8988T (cell line): ENCODE measurements around the gene ATRAID.

Experiments
- DNase-seq: peaks from one replicate; pipeline ENCODE4 v3.0.0; 2011

The ATRAID gene

GRCh38 chr2:27251766-27252165, 39.9 kb downstream of the ATRAID start:
- DNase-seq = no peak

DNA sequence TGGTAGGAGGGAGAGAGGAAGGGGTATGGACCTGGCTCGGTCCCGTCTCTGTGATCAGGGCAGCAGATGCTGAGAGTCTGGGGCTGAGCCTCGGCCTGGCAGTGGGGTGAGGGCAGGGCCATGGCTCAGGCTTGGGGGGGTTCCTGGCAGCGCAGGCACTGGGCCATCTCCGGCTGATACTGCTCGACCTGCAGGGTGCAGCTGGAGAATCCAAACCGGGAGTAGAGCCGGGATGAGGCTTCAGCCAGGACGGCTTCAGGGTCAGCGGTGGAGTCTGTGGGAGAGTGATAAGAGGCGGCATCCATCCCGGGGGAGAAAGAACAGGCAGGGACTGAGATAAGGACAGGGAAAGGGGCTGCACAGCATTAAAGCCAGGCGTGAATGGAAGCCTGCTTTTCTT, 43.3 kb downstream of the ATRAID start:
- DNase-seq = peak; percentile 20

DNA sequence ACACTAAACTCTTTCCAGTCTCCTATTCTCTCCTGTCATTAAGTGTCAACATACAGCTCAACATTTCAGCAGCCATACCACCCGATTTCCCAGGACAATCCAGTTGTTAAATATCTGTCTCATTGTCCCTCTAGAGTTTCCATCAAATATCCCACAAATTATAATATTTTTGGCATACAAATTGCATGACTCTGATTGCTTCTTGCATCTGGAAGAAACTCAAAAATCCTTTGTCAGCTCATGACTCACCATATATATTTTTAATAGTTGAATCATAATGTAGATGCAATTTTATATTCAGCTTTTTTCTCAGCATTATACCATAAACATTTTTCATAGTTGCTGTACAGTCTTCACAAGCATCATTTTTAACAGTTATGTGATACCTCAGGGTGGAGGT, 43.8 kb downstream of the ATRAID start:
- DNase-seq = peak; percentile 6

DNA sequence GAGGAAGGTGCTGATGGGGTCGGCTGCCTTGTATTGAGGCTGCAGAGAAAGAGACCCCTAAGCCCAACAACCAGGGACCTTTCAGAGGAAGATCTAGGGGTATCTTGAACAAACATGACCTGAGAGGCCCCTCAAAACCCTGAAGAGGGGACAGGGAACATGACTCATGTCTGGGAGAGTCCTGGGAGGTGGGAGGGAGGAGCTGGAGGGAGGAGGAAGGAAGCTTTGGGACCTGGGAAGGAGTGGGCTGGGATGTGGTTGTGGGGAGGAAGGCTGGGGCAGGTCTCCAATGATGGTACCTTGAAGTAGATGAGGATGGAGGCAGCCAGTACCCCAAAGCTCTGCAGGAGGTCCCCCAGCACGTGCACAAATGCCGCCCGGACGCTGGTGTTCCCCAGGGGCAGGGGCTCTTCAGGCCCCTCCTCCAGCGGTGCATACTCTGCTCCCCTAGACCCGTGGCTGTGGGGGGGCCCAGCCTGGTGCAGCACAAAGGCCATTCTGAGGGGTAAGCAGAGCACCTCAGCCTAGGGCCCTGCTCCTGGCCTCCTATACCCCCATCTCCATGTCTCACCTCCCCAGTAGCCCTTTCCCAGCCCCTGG, 45.1 kb downstream of the ATRAID start:
- DNase-seq = peak; percentile 7

DNA sequence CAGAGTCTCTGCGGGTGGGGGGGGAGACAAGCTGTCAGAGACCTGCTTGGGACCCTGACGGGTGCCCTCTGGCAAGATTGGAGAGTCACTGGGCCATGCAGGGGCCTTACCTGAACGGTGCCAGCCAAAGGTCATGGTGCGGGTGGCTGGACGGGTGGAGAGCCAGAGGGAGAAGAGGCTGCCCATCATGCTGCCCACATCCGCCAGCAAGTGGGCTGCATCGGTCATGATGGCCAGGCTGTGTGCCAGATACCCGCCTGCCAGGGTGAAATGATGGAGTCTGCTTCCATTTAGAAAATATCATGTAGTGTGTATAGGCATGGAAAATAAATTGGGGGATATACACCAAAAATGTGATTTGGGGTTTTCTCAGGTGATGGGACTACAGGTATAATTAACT, 46.2 kb downstream of the ATRAID start:
- DNase-seq = peak; percentile 6

DNA sequence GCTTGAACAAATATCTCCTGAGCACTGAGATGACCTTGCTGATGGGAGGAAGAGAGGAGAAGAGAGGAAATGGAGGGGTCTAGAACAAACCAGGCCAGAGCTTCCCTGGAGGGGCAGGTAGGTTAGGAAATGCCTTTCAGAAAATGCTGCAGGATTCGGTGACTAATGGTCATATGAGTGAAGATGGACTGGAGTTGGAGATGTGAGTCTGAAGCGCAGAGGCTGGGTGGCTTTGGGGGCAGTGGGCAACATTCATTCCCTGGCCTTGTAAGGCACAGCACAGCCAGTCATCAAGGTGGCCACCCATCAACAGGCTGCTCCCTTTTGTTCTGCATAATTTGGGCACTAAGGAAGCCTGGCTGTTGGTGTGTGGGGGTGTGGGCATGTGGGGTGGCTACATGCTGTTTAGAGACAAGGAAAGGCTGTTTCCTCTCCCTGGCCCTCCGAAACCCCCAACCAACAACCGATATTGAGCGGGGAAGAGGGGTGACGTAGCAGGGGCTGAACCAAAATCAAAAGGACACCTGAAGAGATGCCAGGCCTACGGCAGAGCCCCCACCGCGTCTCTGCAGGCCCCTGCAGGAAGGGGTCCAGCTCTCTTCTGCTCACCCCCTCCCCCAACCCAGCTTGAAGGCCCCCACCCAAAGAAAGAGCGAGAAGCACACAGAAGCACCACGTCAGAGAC, 49.5 kb downstream of the ATRAID start:
- no peak for DNase-seq

GRCh38 chr2:27261926-27262298, 50.1 kb downstream of the ATRAID start:
- DNase-seq = no peak

DNA sequence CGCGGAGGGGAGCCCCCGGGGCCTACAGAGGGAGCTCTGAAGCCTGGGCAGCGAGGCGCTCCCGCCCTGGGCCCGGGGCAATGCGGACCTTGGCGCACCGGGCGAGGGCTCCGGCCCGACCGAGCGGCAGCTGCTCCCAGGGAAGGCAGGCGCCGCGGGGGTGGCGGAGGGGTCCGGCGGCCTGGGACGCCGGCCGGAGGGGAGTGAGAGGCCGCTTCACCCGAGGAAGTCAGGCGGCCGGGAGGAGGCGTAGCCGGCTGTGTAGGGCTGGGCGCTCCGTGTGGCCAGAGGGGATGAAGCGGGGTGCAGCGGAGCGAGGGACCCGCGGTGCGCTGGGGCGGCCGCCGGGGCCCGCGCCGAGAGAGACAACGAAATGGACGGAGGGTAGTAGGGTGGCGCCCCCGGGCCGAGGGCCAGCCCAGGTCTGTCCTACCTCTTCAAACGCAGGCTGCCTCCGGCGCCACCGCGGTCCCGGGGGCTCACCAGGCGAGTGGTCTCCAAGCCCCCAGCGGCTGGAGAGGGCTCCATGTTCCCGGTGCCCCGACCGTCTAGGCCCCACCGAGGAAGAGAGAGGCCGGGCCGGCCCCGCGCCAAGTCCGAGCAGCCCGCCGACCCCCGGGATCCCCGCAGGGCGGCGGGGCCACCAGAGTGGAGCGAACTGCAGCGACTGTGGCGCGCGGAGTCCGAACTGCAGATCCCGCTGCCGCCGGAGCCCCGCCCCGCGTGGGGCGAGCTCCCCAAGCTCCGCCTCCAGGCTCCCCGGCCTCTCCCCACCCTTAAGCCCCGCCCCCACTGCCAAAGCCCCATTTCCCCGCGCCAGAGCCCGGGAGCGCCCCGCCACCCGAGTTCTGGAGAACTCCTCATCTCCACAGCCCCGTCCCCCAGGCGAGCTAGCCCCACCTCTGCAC, 50.8 kb downstream of the ATRAID start, which contains the start of gene SLC30A3:
Gene SLC30A3 (minus strand): TSS at position 669 of the 908 bp plus-strand sequence. CDS start 141 bp downstream, at position 528.
- peak; percentile 97 for DNase-seq

GRCh38 chr2:27263287-27264252, 51.7 kb downstream of the ATRAID start:
- DNase-seq = no peak

- no peak for DNase-seq
These were observed 52.5 kb downstream of the ATRAID start for GRCh38 chr2:27264253-27264752.

DNA sequence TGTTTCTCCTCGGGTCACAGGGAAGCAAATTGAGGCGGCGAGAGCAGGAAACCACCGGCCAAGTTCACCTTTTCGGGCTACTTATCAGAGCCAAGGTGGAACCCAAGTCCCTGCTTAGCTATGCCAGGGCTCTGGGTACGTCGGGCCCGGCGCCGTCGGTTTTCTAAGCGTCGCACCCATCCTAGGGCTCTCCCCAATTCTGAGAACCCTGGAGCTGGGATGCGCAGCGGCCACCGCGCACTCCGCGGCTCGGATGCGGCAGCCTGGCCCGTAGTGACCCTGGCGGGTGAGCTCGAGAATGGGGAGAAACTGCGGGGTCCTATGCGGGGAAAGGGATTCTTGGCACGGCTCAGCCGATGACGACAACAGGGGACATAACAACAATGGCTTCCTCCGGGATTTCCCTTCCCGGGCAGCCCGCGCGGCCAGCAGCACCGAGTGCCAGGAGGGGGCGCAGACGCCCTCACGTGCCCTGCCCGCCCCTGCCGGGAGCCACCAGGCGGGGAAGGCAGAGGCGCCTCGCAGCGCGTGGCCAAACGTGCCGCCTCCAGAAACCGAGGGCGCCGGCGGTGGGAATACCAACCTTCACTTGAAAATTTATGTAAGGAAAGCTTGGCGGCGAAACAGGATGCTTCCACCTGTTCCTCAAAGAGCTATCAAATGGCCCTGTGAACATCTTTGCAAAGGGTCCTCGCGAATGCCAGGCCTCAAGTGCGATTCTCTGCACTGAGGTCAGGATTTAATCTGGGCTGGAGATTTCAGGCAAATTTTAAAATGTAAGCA, 53.1 kb downstream of the ATRAID start:
- peak; percentile 98 for DNase-seq

DNA sequence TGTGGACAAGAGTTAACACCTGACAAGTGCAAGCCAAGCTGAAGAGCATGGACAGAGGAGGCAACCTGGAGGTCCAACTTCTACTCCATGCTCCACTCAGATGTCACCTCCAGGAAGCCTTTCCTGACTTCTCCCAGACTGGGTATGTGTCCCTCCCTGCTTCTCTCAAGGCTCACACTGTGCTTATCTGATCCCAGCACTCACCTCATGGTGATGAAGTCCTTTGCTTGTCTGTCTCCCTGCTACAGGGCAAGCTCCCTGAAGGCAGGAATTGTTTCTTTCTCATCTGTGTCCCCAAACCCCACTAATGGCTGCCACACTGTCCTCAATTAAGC, 53.7 kb downstream of the ATRAID start:
- DNase-seq = no peak
